ENCODE data around the gene TP53I13. TPM values are rescaled to one million over a fixed set of nuclear protein-coding genes. Genes with fewer than 3 reads are reported as not detected.

Gene TP53I13
- total RNA-seq, 1 donor from 2014 or later: 37.2 TPM

DNA sequence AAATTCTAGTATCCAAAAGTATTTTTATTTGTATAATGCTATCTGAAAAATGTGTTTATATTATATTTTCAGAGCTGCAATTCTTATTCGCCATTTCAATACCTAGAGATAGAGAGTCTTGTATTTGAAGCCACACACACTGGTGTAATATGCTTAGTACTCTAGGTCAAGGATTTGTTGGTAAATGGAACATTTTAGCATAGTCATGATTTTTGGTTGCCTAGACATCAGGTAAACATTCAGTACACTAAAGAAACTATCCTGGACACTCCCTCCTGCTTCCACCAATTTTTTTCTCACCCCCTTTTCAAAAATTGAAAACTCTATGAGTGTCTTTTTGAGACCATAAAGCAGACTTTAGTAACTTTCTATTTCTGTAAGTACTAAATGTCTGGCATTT is 22.4 kb upstream of the TP53I13 start:
- intact Hi-C loops (cut with micrococcal nuclease): no loop called here
- Histone ChIP-seq H3K4me1 (peaks cover 16% of the 10 kb centered on the region), H3K36me3 (peaks cover 29% of the 10 kb centered on the region)

DNA sequence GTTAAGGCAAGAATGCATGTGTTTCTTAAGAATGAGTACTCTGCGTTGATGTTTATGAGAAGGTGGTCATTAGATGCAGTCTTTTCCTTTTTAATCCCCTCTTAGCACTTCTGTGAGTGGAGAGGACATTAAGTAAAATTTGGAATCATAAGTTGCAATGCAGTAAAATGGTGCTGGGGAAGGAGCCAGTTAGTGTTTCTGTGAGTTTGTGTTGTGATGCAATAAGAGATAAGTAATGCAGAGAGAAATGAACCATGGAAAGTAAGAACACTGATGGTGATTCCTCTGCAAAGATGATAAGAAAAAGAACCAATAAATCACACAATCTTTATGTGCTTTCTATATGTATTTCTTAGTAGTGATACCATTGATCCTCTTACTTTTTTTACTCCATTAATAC is 21.7 kb upstream of the TP53I13 start:
- peaks cover 16% of the 10 kb centered on the region for H3K4me1 ChIP-seq
- H3K27ac ChIP-seq (replicated peaks): no peak overlapping the region
- H3K27me3 ChIP-seq (ENCODE audit: low read depth): no peaks in the 10 kb centered on the region
- H3K9me3 ChIP-seq (replicated peaks): no peaks in the 10 kb centered on the region
- no peak overlapping the region for H3K4me3 ChIP-seq
- TF ChIP-seq, protein P1, sequence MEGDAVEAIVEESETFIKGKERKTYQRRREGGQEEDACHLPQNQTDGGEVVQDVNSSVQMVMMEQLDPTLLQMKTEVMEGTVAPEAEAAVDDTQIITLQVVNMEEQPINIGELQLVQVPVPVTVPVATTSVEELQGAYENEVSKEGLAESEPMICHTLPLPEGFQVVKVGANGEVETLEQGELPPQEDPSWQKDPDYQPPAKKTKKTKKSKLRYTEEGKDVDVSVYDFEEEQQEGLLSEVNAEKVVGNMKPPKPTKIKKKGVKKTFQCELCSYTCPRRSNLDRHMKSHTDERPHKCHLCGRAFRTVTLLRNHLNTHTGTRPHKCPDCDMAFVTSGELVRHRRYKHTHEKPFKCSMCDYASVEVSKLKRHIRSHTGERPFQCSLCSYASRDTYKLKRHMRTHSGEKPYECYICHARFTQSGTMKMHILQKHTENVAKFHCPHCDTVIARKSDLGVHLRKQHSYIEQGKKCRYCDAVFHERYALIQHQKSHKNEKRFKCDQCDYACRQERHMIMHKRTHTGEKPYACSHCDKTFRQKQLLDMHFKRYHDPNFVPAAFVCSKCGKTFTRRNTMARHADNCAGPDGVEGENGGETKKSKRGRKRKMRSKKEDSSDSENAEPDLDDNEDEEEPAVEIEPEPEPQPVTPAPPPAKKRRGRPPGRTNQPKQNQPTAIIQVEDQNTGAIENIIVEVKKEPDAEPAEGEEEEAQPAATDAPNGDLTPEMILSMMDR (IDR thresholded peaks at IDR 0.05; ENCODE audit: borderline replicate concordance): no peak
- no peak for DNase-seq
- intact Hi-C loops (cut with micrococcal nuclease): no loop called here
- peaks cover 29% of the 10 kb centered on the region for H3K36me3 ChIP-seq

More for the DNA sequence above, 22.4 kb upstream of the TP53I13 start:
- no peak for DNase-seq
- Histone ChIP-seq H3K9me3 (replicated peaks) (no peaks in the 10 kb centered on the region), H3K27me3 (ENCODE audit: low read depth) (no peaks in the 10 kb centered on the region), H3K4me3 (no peak overlapping the region), H3K27ac (replicated peaks) (no peak overlapping the region)
- TF ChIP-seq, protein P1 (IDR thresholded peaks at IDR 0.05; ENCODE audit: borderline replicate concordance): no peak

DNA sequence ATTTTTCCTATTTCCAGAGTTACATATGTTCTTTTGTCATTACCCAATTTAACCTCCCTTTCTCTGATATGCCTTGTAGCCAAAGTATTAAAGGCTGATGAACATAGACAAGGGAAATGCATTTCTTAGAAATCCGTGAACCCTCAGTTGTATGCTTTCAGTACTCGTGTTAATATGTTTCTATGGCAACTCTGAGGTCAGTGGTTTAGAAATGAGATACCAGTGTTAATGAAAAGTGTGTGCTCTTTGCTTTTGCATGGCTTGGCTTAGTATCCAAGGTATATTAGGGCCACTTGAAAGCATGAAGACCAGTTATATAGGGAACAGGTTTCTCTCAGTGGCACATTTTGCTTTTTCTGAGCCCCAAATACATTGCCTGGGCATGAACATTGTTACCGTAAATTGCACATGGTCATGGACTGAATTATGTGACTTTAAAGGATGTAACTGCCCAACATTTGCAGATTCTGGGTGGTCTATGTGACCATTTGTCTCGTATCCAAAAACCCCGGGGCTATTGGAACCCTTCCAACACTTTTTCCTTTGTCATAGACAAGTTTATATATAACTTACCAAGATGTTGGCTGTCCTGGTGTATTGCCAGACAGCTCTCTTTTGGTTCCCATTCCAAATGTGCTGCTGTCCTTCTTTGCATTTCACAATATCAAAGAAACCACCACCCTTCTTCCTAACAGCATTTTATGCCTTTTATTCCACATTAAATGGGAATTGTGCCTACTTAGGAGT is 19.2 kb upstream of the TP53I13 start:
- Histone ChIP-seq H3K27me3 (ENCODE audit: low read depth) (no peaks in the 10 kb centered on the region), H3K4me1 (peaks cover 16% of the 10 kb centered on the region), H3K36me3 (peaks cover 4% of the 10 kb centered on the region), H3K4me3 (no peak overlapping the region), H3K27ac (replicated peaks) (no peak overlapping the region), H3K9me3 (replicated peaks) (no peaks in the 10 kb centered on the region)
- no peak for DNase-seq
- intact Hi-C loops (cut with micrococcal nuclease): no loop called here
- TF ChIP-seq, protein P1 (IDR thresholded peaks at IDR 0.05; ENCODE audit: borderline replicate concordance): no peak

DNA sequence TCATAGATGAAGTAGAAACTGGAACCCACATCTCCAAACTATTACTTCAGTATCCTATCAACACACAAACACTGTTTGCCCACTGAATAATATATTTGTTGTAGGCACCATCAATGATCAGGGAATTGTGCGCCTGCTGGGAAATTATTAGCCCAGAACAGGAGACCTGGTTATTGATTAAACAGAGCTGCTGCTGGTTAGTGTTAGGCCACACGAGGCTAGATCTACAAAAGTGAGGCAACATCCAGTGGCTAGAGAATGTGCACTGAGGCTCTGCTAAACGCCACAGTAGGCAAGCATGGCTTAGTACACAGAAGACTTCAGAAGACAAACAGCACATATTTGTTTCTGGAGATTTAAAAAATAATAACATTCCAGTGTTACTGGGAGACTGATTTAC is 12.7 kb upstream of the TP53I13 start:
- Histone ChIP-seq H3K36me3 (no peaks in the 10 kb centered on the region), H3K4me3 (no peak overlapping the region), H3K9me3 (replicated peaks) (no peaks in the 10 kb centered on the region), H3K27ac (replicated peaks) (no peak overlapping the region), H3K27me3 (ENCODE audit: low read depth) (no peaks in the 10 kb centered on the region), H3K4me1 (no peaks in the 10 kb centered on the region)
- TF ChIP-seq, protein P1 (IDR thresholded peaks at IDR 0.05; ENCODE audit: borderline replicate concordance): no peak
- no peak for DNase-seq
- intact Hi-C loops (cut with micrococcal nuclease): no loop called here

DNA sequence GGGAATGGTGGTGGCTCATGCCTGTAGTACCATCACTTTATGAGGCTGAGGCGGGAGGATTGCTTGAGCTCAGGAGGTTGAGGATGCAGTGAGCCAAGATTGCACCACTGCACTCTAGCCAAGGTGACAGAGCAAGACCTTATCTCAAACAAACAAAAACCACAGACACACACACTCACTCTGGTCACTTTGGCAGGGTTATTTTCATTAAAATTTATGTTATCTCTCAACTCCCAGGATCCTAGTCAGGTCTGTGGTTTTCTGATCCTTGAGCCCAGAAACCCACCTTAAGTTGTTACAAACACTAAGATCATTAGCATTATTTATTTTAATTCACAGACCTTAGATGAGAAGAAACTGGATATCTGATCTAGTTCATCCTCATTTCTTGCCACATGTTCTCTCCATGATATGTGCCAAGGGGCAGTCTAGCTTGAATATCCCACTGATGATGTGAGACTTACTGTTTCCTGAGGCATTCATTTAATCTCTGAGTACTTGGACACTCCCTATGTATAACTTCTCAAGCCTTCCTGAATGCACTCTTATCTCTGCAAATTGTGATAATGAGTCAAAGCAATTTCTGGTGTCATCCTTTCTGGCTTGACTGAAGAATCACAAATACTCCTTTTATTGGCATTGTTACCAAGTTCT is 11.3 kb upstream of the TP53I13 start:
- TF ChIP-seq, protein P1 (IDR thresholded peaks at IDR 0.05; ENCODE audit: borderline replicate concordance): no peak
- Histone ChIP-seq H3K27ac (replicated peaks) (no peak overlapping the region), H3K36me3 (peaks cover 3% of the 10 kb centered on the region), H3K9me3 (replicated peaks) (no peaks in the 10 kb centered on the region), H3K4me1 (peaks cover 13% of the 10 kb centered on the region), H3K27me3 (ENCODE audit: low read depth) (no peaks in the 10 kb centered on the region), H3K4me3 (no peak overlapping the region)
- intact Hi-C loops (cut with micrococcal nuclease): no loop called here
- no peak for DNase-seq

Measured in left ventricle myocardium inferior (tissue), 1 donor.